K562 (cell line): ENCODE data around the gene TLN1. TPM values are rescaled to one million over a fixed set of nuclear protein-coding genes. Genes with fewer than 3 reads are reported as not detected.

Experiments used
- CCAR2 ChIP-seq: fragments of 200-400 bp; formaldehyde crosslinking; IDR thresholded peaks from 2 replicates; pipeline ENCODE4 v1.6.1; 2017; ENCODE audit warnings: mild to moderate bottlenecking, low read depth, low read length
- DIDO1 ChIP-seq: fragments of 450-650 bp; IDR thresholded peaks from 2 replicates; pipeline ENCODE4 v1.6.1; 2016; ENCODE audit warnings: low read depth, missing biosample characterization, missing genetic modification characterization
- ETS2 ChIP-seq: IDR thresholded peaks from 2 replicates; pipeline ENCODE4 v1.6.1; 2016; ENCODE audit warnings: borderline replicate concordance, missing genetic modification characterization, mild to moderate bottlenecking, moderate library complexity, missing compliant biosample characterization; ENCODE audit not compliant: poor library complexity, severe bottlenecking
- HDAC2 ChIP-seq: fragments of 450-650 bp; IDR thresholded peaks from 2 replicates; pipeline ENCODE4 v1.6.1; 2016; ENCODE audit warnings: mild to moderate bottlenecking
- HNRNPH1 ChIP-seq: fragments of 200-400 bp; formaldehyde crosslinking; optimal IDR thresholded peaks from 2 replicates; pipeline ENCODE3; 2017; ENCODE audit warnings: low read depth, mild to moderate bottlenecking, low read length, moderate library complexity
- KDM5B ChIP-seq: fragments of 200-600 bp; sonication (generic); IDR thresholded peaks from 2 replicates; pipeline ENCODE4 v1.6.1; 2012; ENCODE audit warnings: low read depth, mild to moderate bottlenecking, moderate library complexity, low read length, control low read depth, inconsistent platforms; ENCODE audit not compliant: insufficient replicate concordance
- MAFK ChIP-seq: IDR thresholded peaks from 2 replicates; pipeline ENCODE4 v1.6.1; 2011; ENCODE audit warnings: low read length, improper control_type of control experiment
- MTA1 ChIP-seq: fragments of 450-650 bp; IDR thresholded peaks from 2 replicates; pipeline ENCODE4 v1.6.1; 2017; ENCODE audit warnings: borderline replicate concordance
- NR2F6 ChIP-seq: fragments of 450-650 bp; formaldehyde crosslinking; IDR thresholded peaks from 2 replicates; pipeline ENCODE4 v1.4.0; 2020; ENCODE audit warnings: mild to moderate bottlenecking
- POLR2G ChIP-seq: fragments of 200-400 bp; formaldehyde crosslinking; IDR thresholded peaks from 2 replicates; pipeline ENCODE4 v1.6.1; 2017; ENCODE audit warnings: low read depth, mild to moderate bottlenecking, antibody characterized with exemption, low read length, moderate library complexity
- SIN3A ChIP-seq, 2 experiments: fragments of 150-350 bp in 1 of 2; IDR thresholded peaks; 2 replicates each; pipeline ENCODE4 v1.6.1; 2011 to 2016; ENCODE audit warnings: borderline replicate concordance in 2 of 2, low read depth in 2 of 2, low read length in 2 of 2, mild to moderate bottlenecking in 2 of 2, moderate library complexity in 2 of 2; ENCODE audit not compliant: control insufficient read depth in 1 of 2
- YY1 ChIP-seq, 3 experiments: IDR thresholded peaks; 2 replicates each; pipeline ENCODE4 v1.6.1; 2011; ENCODE audit warnings: low read length in 2 of 3, mild to moderate bottlenecking in 2 of 3, moderate library complexity in 2 of 3, borderline replicate concordance in 1 of 3, control low read depth in 1 of 3, low read depth in 1 of 3; ENCODE audit not compliant: insufficient read depth in 3 of 3, insufficient replicate concordance in 2 of 3, control insufficient read depth in 1 of 3, insufficient read length in 1 of 3; ENCODE audit errors: extremely low read depth in 1 of 3
- ZNF24 ChIP-seq: fragments of 450-650 bp; IDR thresholded peaks from 2 replicates; pipeline ENCODE4 v1.6.1; 2016
- ZNF311 ChIP-seq: fragments of 250-450 bp; sonication (Bioruptor Pico); IDR thresholded peaks from 2 replicates; pipeline ENCODE4 v1.4.0; 2020; ENCODE audit warnings: mild to moderate bottlenecking, moderate library complexity
- ZNF436 ChIP-seq: fragments of 250-450, 450-650 bp; sonication (Bioruptor Pico); formaldehyde crosslinking; IDR thresholded peaks from 2 replicates; pipeline ENCODE4 v1.7.0; 2020; ENCODE audit warnings: mild to moderate bottlenecking
- ZSCAN32 ChIP-seq: fragments of 450-650 bp; formaldehyde crosslinking; IDR thresholded peaks from 2 replicates; pipeline ENCODE4 v1.4.0; 2020; ENCODE audit warnings: mild to moderate bottlenecking, moderate library complexity
- polyA plus RNA-seq, 8 experiments: library from polyadenylated mRNA; depleted of rRNA in 4 of 8; stranded (reverse) in 5 of 8; unstranded in 3 of 8; fragments of >200 nt; fragmentation: Nextera tagmentation in 2 of 8; fragmentation: Illumina TruSeq in 1 of 8; extraction: Ambion mirVana in 2 of 8; extraction: Trizol in 1 of 8; gene quantifications; 2 replicates each; pipeline versions ENCODE4 v1.2.1 to v1.2.3, GENCODE V29; 2011 to 2014; ENCODE audit warnings: inconsistent platforms in 1 of 8, missing spikeins in 1 of 8
- total RNA-seq, 7 experiments: library from RNA; depleted of rRNA in 6 of 7; stranded (reverse); fragments of >200 nt in 6 of 7; fragmentation: Illumina TruSeq in 2 of 7; extraction: Trizol in 2 of 7; gene quantifications; 2 replicates each; pipeline versions ENCODE4 v1.2.1 to v1.2.3, GENCODE V29; 2011 to 2021; ENCODE audit warnings: low replicate concordance in 1 of 7
- TF ChIP-seq, protein P1 (sequence below): fragments of 250-450 bp; sonication (Bioruptor Pico); IDR thresholded peaks from 2 replicates; pipeline ENCODE4 v1.5.1; 2021; ENCODE audit warnings: mild to moderate bottlenecking
- TF ChIP-seq, protein P2 (sequence below): fragments of 450-650 bp; IDR thresholded peaks from 2 replicates; pipeline ENCODE4 v1.6.1; 2017; ENCODE audit warnings: antibody characterized with exemption, mild to moderate bottlenecking

The TLN1 gene
- total and polyA plus RNA-seq, 9 of the 15 experiments (the other 6 are each of a cell fraction or from before 2014, with no cell fraction given) = 3.6 to 240 (median 54.8) TPM

DNA sequence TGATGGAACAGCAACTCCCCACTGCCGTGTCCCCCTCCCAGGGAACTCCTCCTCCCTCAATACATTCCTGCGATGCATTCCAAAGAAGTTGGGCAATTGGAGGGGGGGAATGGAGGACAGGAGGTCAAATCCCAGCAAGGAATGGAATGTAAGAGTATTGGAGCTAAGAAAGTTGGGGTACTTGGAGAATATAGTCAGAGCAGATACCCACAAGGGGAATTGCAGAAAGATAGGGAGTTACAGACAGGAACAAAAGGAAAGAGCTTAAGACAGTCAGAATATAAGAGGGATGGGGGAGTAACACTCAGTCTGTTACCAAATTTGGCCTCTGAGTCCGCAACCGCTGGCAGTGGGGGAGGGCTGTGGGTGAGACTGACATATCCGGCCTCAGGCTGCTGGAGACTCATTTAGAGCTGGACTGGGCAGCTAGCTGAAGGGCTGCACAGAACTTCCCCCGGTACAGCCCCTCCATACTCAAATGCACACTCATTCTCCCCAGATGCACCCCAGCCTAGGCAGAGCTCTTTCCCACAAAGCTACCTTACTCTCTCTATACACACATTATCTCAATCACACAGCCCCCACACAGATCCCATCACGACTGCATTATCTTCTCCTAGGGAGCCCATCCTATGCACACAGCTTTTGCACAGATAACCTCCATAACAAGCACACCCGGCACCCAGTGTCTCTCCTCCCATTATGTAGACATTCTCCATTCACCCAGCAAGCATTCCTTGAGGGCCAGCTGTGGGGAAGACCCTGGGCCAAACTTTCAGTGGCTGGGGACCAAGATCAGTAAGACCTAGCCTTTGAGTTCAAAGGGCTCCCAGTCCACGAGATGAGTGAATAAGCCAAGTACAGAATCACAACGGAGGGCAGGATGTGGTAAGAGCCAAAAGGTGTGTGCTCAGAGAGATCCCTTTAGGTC is 3.7 kb downstream of the TLN1 start (continued):
- TF ChIP-seq YY1 (IDR thresholded peaks at IDR 0.05; ENCODE audit: borderline replicate concordance in 1 of 3, control insufficient read depth in 1 of 3, extremely low read depth in 1 of 3, insufficient read depth in 3 of 3, insufficient read length in 1 of 3, insufficient replicate concordance in 2 of 3, low read depth in 1 of 3, low read length in 2 of 3) = no peak
- no peak for TF ChIP-seq ZNF436 (CRISPR knock-in tag)
- TF ChIP-seq CCAR2 = no peak
- TF ChIP-seq MAFK = no peak
- no peak for TF ChIP-seq HNRNPH1
- TF ChIP-seq, protein P1, sequence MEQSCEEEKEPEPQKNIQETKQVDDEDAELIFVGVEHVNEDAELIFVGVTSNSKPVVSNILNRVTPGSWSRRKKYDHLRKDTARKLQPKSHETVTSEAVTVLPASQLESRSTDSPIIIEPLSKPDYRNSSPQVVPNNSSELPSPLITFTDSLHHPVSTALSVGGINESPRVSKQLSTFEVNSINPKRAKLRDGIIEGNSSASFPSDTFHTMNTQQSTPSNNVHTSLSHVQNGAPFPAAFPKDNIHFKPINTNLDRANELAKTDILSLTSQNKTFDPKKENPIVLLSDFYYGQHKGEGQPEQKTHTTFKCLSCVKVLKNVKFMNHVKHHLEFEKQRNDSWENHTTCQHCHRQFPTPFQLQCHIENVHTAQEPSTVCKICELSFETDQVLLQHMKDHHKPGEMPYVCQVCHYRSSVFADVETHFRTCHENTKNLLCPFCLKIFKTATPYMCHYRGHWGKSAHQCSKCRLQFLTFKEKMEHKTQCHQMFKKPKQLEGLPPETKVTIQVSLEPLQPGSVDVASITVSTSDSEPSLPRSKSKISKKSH (CRISPR knock-in tag) = no peak
- peak; percentile 71 for TF ChIP-seq HDAC2
- TF ChIP-seq, protein P2, sequence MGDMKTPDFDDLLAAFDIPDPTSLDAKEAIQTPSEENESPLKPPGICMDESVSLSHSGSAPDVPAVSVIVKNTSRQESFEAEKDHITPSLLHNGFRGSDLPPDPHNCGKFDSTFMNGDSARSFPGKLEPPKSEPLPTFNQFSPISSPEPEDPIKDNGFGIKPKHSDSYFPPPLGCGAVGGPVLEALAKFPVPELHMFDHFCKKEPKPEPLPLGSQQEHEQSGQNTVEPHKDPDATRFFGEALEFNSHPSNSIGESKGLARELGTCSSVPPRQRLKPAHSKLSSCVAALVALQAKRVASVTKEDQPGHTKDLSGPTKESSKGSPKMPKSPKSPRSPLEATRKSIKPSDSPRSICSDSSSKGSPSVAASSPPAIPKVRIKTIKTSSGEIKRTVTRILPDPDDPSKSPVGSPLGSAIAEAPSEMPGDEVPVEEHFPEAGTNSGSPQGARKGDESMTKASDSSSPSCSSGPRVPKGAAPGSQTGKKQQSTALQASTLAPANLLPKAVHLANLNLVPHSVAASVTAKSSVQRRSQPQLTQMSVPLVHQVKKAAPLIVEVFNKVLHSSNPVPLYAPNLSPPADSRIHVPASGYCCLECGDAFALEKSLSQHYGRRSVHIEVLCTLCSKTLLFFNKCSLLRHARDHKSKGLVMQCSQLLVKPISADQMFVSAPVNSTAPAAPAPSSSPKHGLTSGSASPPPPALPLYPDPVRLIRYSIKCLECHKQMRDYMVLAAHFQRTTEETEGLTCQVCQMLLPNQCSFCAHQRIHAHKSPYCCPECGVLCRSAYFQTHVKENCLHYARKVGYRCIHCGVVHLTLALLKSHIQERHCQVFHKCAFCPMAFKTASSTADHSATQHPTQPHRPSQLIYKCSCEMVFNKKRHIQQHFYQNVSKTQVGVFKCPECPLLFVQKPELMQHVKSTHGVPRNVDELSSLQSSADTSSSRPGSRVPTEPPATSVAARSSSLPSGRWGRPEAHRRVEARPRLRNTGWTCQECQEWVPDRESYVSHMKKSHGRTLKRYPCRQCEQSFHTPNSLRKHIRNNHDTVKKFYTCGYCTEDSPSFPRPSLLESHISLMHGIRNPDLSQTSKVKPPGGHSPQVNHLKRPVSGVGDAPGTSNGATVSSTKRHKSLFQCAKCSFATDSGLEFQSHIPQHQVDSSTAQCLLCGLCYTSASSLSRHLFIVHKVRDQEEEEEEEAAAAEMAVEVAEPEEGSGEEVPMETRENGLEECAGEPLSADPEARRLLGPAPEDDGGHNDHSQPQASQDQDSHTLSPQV = no peak; the same call in 1 of the 2 replicates
- TF ChIP-seq ZNF311 = no peak
- no peak for TF ChIP-seq ETS2 (tag)
- TF ChIP-seq MTA1 = peak; percentile 80
- TF ChIP-seq POLR2G = peak; percentile 47
- no peak for TF ChIP-seq ZNF24
- no peak for TF ChIP-seq NR2F6
- TF ChIP-seq KDM5B = peak; percentile 57
- no peak for TF ChIP-seq ZSCAN32 (CRISPR knock-in tag)
- TF ChIP-seq SIN3A (IDR thresholded peaks at IDR 0.05; ENCODE audit: borderline replicate concordance in 2 of 2, control insufficient read depth in 1 of 2, low read depth in 2 of 2, low read length in 2 of 2) = no peak
- TF ChIP-seq DIDO1 (tag) = no peak
